ENCODE measurements around the gene PRR23E.

Gene PRR23E

GRCh38 chr3:127172781-127173515, 20.0 kb upstream of the PRR23E start:
- Histone ChIP-seq H3K27me3 (ENCODE audit: control insufficient read depth, insufficient read depth, low read length) (no peaks in the 10 kb centered on the region), H3K36me3 (ENCODE audit: control insufficient read depth, insufficient read depth, low read length) (no peaks in the 10 kb centered on the region; the same call in 1 of the 2 replicates), H3K4me3 (ENCODE audit: low read length) (no peak overlapping the region), H3K9me3 (ENCODE audit: control insufficient read depth, insufficient read depth, low read length) (no peaks in the 10 kb centered on the region), H3K4me1 (ENCODE audit: control insufficient read depth, insufficient read depth, low read length) (no peaks in the 10 kb centered on the region), H3K27ac (ENCODE audit: low read length) (no peak overlapping the region)
- no peak for DNase-seq (ENCODE audit: low read depth, low spot score)
- no CpG with 5 or more reads among the region's 22 CpGs for WGBS (ENCODE audit: insufficient coverage, insufficient read length)

- Histone ChIP-seq H3K4me1 (ENCODE audit: control insufficient read depth, insufficient read depth, low read length) (no peaks in the 10 kb centered on the region), H3K36me3 (ENCODE audit: control insufficient read depth, insufficient read depth, low read length) (no peaks in the 10 kb centered on the region; the same call in 1 of the 2 replicates), H3K4me3 (ENCODE audit: low read length) (no peak overlapping the region), H3K27me3 (ENCODE audit: control insufficient read depth, insufficient read depth, low read length) (no peaks in the 10 kb centered on the region), H3K9me3 (ENCODE audit: control insufficient read depth, insufficient read depth, low read length) (no peaks in the 10 kb centered on the region), H3K27ac (ENCODE audit: low read length) (no peak overlapping the region)
- WGBS (ENCODE audit: insufficient coverage, insufficient read length) = no CpG with 5 or more reads among the region's 5 CpGs
- no peak for DNase-seq (ENCODE audit: low read depth, low spot score)
Observed at GRCh38 chr3:127173516-127174166, 19.3 kb upstream of the PRR23E start.

DNA sequence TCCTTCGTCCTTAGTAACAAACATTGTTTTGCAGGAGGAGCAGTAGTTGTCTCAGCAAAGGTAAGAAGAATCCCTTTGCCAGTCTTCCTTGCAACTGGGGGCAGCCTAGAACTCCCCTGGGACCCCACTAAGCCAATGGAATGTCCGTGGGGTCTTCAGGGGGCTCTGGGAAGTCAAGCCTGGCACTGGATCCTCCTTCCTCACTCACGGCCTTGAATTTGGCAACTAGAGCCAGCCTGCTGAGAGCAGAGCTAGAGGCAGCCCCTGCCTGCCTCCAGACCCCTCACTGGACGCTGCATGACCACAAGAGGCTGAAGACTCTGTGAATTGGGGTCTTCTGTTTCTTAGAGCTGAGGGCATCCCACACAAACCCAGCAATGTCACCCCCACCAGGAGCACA, 18.6 kb upstream of the PRR23E start:
- no peak for DNase-seq (ENCODE audit: low read depth, low spot score)
- no peaks in the 10 kb centered on the region for H3K9me3 ChIP-seq (ENCODE audit: control insufficient read depth, insufficient read depth, low read length)
- H3K36me3 ChIP-seq (ENCODE audit: control insufficient read depth, insufficient read depth, low read length) = no peaks in the 10 kb centered on the region; the same call in 1 of the 2 replicates
- H3K4me3 ChIP-seq (ENCODE audit: low read length) = no peak overlapping the region
- no CpG with 5 or more reads among the region's 4 CpGs for WGBS (ENCODE audit: insufficient coverage, insufficient read length)
- H3K27me3 ChIP-seq (ENCODE audit: control insufficient read depth, insufficient read depth, low read length) = no peaks in the 10 kb centered on the region
- H3K27ac ChIP-seq (ENCODE audit: low read length) = no peak overlapping the region
- no peaks in the 10 kb centered on the region for H3K4me1 ChIP-seq (ENCODE audit: control insufficient read depth, insufficient read depth, low read length)

- WGBS (ENCODE audit: insufficient coverage, insufficient read length) = no CpG with 5 or more reads among the region's 2 CpGs
- no peaks in the 10 kb centered on the region; the same call in 1 of the 2 replicates for H3K36me3 ChIP-seq (ENCODE audit: control insufficient read depth, insufficient read depth, low read length)
- H3K27ac ChIP-seq (ENCODE audit: low read length) = no peak overlapping the region
- no peak for DNase-seq (ENCODE audit: low read depth, low spot score)
- no peaks in the 10 kb centered on the region for H3K27me3 ChIP-seq (ENCODE audit: control insufficient read depth, insufficient read depth, low read length)
- no peaks in the 10 kb centered on the region for H3K9me3 ChIP-seq (ENCODE audit: control insufficient read depth, insufficient read depth, low read length)
- H3K4me3 ChIP-seq (ENCODE audit: low read length) = no peak overlapping the region
- no peaks in the 10 kb centered on the region for H3K4me1 ChIP-seq (ENCODE audit: control insufficient read depth, insufficient read depth, low read length)
Observed at GRCh38 chr3:127174715-127175140, 18.2 kb upstream of the PRR23E start.

- H3K4me3 ChIP-seq (ENCODE audit: low read length) = no peak overlapping the region
- no CpG with 5 or more reads among the region's 11 CpGs for WGBS (ENCODE audit: insufficient coverage, insufficient read length)
- H3K27ac ChIP-seq (ENCODE audit: low read length) = no peak overlapping the region
- H3K27me3 ChIP-seq (ENCODE audit: control insufficient read depth, insufficient read depth, low read length) = no peaks in the 10 kb centered on the region
- H3K36me3 ChIP-seq (ENCODE audit: control insufficient read depth, insufficient read depth, low read length) = no peaks in the 10 kb centered on the region; the same call in 1 of the 2 replicates
- DNase-seq (ENCODE audit: low read depth, low spot score) = no peak
- H3K4me1 ChIP-seq (ENCODE audit: control insufficient read depth, insufficient read depth, low read length) = no peaks in the 10 kb centered on the region
- H3K9me3 ChIP-seq (ENCODE audit: control insufficient read depth, insufficient read depth, low read length) = no peaks in the 10 kb centered on the region
Observed at GRCh38 chr3:127175272-127175671, 17.7 kb upstream of the PRR23E start.

- DNase-seq (ENCODE audit: low read depth, low spot score) = no peak
- Histone ChIP-seq H3K36me3 (ENCODE audit: control insufficient read depth, insufficient read depth, low read length) (no peaks in the 10 kb centered on the region; the same call in 1 of the 2 replicates), H3K4me3 (ENCODE audit: low read length) (no peak overlapping the region), H3K4me1 (ENCODE audit: control insufficient read depth, insufficient read depth, low read length) (no peaks in the 10 kb centered on the region), H3K9me3 (ENCODE audit: control insufficient read depth, insufficient read depth, low read length) (no peaks in the 10 kb centered on the region), H3K27me3 (ENCODE audit: control insufficient read depth, insufficient read depth, low read length) (no peaks in the 10 kb centered on the region), H3K27ac (ENCODE audit: low read length) (no peak overlapping the region)
- no CpG with 5 or more reads among the region's 1 CpG for WGBS (ENCODE audit: insufficient coverage, insufficient read length)
Observed at GRCh38 chr3:127177226-127177625, 15.7 kb upstream of the PRR23E start.

DNA sequence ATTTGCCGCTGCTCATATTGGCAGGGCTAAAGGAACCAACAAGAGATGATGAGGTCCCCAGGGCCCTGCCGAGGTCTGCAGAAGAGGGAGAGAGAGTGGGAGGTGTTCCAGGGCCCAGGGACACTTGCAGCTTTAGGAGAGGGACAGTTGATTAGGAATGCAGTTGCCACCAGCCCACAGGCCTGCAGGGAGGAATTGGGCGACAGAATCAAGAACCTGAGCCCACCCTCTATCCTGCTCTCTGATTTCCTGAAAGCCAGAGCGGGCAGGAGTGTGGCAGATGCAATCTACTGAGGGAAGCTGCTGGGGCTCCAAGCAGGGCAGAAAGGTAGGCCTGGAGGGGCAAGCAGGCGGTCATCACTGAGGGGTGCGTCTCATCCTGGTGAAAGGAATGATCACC, 12.1 kb upstream of the PRR23E start:
- Histone ChIP-seq H3K4me3 (ENCODE audit: low read length) (no peak overlapping the region), H3K4me1 (ENCODE audit: control insufficient read depth, insufficient read depth, low read length) (peaks cover 2% of the 10 kb centered on the region; the same call in 1 of the 2 replicates), H3K9me3 (ENCODE audit: control insufficient read depth, insufficient read depth, low read length) (no peaks in the 10 kb centered on the region), H3K36me3 (ENCODE audit: control insufficient read depth, insufficient read depth, low read length) (no peaks in the 10 kb centered on the region; the same call in 1 of the 2 replicates), H3K27ac (ENCODE audit: low read length) (no peak overlapping the region), H3K27me3 (ENCODE audit: control insufficient read depth, insufficient read depth, low read length) (no peaks in the 10 kb centered on the region)
- no peak for DNase-seq (ENCODE audit: low read depth, low spot score)
- no CpG with 5 or more reads among the region's 6 CpGs for WGBS (ENCODE audit: insufficient coverage, insufficient read length)

- Histone ChIP-seq H3K36me3 (ENCODE audit: control insufficient read depth, insufficient read depth, low read length) (no peaks in the 10 kb centered on the region; the same call in 1 of the 2 replicates), H3K27ac (ENCODE audit: low read length) (no peak overlapping the region), H3K4me3 (ENCODE audit: low read length) (no peak overlapping the region)
Observed at GRCh38 chr3:127182431-127182830, 10.5 kb upstream of the PRR23E start.

DNA sequence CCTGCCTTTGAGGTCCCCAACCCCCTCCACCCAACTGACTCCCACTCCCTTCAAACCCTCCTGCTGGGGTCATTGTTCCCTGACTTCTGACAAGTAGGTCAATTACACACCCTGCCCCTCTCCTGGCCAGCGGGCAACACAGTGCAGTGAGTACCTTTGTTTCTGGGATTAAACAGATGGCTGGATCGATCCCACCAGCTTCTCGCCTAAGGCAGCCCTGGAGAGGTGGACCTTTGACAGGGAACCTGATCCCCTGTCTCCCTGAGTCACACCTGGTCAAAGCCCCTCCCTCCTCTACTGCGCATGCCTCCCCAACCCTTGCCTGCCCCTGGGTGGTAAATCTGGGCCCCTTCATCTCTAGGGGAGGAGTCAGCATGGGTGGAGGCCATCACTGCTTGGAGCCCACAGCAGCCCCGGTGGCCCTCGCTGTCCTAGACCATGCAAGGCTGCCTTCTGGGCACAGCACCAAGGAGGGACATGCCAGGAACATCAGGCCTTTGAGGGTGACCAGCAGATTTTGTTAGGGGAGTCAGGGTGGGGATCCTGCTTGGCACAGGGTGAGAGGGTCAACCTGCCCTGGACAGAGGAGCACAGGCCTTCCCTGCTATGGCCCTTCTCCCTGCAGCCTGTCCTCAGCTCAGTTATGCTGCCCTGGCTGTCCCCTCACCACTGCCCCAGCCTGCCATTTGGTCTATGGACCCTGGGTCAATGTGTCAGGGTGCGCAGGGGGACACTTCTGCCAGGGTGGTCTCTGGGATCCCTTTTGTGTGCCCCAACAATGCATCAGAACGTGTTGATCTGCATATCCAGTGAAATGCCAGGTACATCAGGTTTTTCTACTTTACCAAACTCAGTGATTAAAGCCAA, 9.8 kb upstream of the PRR23E start:
- no CpG with 5 or more reads among the region's 8 CpGs for WGBS (ENCODE audit: insufficient coverage, insufficient read length)
- Histone ChIP-seq H3K4me3 (ENCODE audit: low read length) (no peak overlapping the region), H3K9me3 (ENCODE audit: control insufficient read depth, insufficient read depth, low read length) (no peaks in the 10 kb centered on the region), H3K27me3 (ENCODE audit: control insufficient read depth, insufficient read depth, low read length) (no peaks in the 10 kb centered on the region), H3K27ac (ENCODE audit: low read length) (no peak overlapping the region), H3K36me3 (ENCODE audit: control insufficient read depth, insufficient read depth, low read length) (no peaks in the 10 kb centered on the region; the same call in 1 of the 2 replicates), H3K4me1 (ENCODE audit: control insufficient read depth, insufficient read depth, low read length) (peaks cover 2% of the 10 kb centered on the region; the same call in 1 of the 2 replicates)
- no peak for DNase-seq (ENCODE audit: low read depth, low spot score)

More at GRCh38 chr3:127182431-127182830, 10.5 kb upstream of the PRR23E start:
- DNase-seq (ENCODE audit: low read depth, low spot score) = no peak
- no peaks in the 10 kb centered on the region for H3K27me3 ChIP-seq (ENCODE audit: control insufficient read depth, insufficient read depth, low read length)
- H3K9me3 ChIP-seq (ENCODE audit: control insufficient read depth, insufficient read depth, low read length) = no peaks in the 10 kb centered on the region
- no CpG with 5 or more reads among the region's 7 CpGs for WGBS (ENCODE audit: insufficient coverage, insufficient read length)
- H3K4me1 ChIP-seq (ENCODE audit: control insufficient read depth, insufficient read depth, low read length) = peaks cover 2% of the 10 kb centered on the region; the same call in 1 of the 2 replicates

Data from iPS DF 6.9 (cell line).